HUES48 (cell line): ENCODE results near the gene DIAPH1.

Source experiments
- H3K27ac ChIP-seq: one replicate; pipeline ENCODE4 v1.7.0; 2013; ENCODE audit warnings: low read depth, low read length, inconsistent platforms
- H3K27me3 ChIP-seq: 2 replicates; pipeline ENCODE4 v1.6.1; 2013; ENCODE audit warnings: mild to moderate bottlenecking, low read length; ENCODE audit not compliant: control insufficient read depth, insufficient read depth
- H3K36me3 ChIP-seq: 2 replicates; pipeline ENCODE4 v1.6.1; 2013; ENCODE audit warnings: low read length; ENCODE audit not compliant: control insufficient read depth, insufficient read depth
- H3K4me1 ChIP-seq: 2 replicates; pipeline ENCODE4 v1.6.1; 2013; ENCODE audit warnings: mild to moderate bottlenecking, low read length; ENCODE audit not compliant: control insufficient read depth, insufficient read depth
- H3K4me3 ChIP-seq: 2 replicates; pipeline ENCODE4 v1.5.1; 2013; ENCODE audit warnings: mild to moderate bottlenecking, low read depth, low read length
- H3K9ac ChIP-seq: 2 replicates; pipeline ENCODE4 v1.6.1; 2013; ENCODE audit warnings: mild to moderate bottlenecking, low read depth, low read length, moderate library complexity
- H3K9me3 ChIP-seq: 2 replicates; pipeline ENCODE4 v1.6.1; 2013; ENCODE audit warnings: low read length; ENCODE audit not compliant: control insufficient read depth, insufficient read depth

DIAPH1 gene

DNA sequence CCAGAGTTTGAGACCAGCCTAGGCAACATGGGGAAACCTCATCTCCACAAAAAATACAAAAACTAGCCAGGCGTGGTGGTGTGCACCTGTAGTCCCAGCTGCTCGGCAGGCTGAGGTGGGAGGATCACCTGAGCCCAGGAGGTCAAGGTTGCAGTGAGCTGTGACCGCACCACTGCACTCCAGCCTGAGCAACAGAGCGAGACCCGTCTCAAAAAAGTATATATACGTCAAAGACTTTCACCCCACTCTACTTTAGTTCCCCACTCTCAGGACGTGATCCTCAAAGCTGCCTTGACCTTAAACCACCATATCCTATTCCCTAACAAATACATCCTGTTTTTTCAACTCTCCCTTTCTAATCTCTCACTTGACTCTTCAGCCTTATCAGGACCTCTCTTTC lies 88.9 kb downstream of the DIAPH1 start:
- Histone ChIP-seq H3K4me3 (no peak overlapping the region), H3K36me3 (peaks cover 73% of the 10 kb centered on the region), H3K9me3 (no peaks in the 10 kb centered on the region), H3K27ac (no peak overlapping the region), H3K27me3 (no peaks in the 10 kb centered on the region), H3K4me1 (peaks cover 10% of the 10 kb centered on the region; the same call in 1 of the 2 replicates), H3K9ac (no peak overlapping the region)

DNA sequence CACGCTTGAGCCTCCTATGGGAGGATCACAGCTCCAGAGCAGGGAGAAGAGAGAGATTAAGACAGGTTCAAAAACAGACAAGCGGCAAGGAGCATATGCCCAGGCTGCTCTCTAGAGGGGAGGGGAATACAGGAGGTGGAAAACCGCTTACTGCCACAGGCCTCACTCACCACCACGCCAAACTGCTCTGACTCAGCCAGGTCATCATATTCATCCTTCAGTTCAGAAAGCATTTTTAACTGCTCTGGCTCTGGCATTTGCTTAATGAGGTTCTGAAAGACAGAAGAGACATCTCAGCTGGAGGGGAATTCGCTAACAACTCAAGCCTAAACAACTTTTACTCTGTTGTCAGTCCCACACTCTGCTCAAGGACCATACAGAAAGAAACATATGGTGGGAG lies 89.8 kb downstream of the DIAPH1 start:
- Histone ChIP-seq H3K27ac (no peak overlapping the region), H3K4me3 (no peak overlapping the region), H3K9me3 (no peaks in the 10 kb centered on the region), H3K27me3 (no peaks in the 10 kb centered on the region), H3K9ac (no peak overlapping the region), H3K36me3 (peaks cover 66% of the 10 kb centered on the region), H3K4me1 (peaks cover 16% of the 10 kb centered on the region)

DNA sequence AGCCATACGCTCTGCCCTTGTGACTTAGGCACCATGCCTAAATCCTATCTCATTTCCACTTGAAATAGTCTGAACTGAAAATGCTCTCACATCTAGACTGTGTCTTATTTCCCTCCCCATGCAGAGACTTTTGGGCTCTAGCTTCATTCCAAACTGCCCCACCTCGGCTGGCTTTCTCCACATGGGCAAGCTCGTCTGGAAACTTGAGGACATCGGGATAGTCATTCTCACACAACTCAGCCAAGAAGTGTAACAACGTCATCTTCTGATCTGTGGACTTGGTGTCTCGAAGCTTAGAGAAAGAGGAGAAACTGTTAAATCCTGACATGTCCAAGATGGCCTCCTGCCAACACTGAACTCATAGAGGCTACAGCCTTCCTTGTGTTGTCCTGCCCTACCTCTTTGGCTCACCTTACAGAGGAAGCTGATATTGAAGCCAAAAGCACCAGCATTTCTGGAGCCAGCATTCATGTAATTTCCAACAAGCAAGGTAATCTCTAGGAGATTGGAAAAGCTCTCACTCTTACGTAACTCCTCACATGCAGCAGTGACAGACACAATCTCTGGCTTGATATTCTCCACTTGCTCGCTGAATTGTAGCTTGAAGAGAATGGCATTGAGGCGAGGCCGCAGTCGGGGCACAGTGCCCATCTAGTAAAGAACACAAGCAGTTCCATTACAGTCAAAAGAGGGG lies 90.4 kb downstream of the DIAPH1 start:
- peaks cover 18% of the 10 kb centered on the region for H3K4me1 ChIP-seq
- H3K9me3 ChIP-seq = no peaks in the 10 kb centered on the region
- H3K36me3 ChIP-seq = peaks cover 66% of the 10 kb centered on the region
- no peak overlapping the region for H3K4me3 ChIP-seq
- H3K27me3 ChIP-seq = no peaks in the 10 kb centered on the region
- H3K9ac ChIP-seq = no peak overlapping the region
- H3K27ac ChIP-seq = no peak overlapping the region

DNA sequence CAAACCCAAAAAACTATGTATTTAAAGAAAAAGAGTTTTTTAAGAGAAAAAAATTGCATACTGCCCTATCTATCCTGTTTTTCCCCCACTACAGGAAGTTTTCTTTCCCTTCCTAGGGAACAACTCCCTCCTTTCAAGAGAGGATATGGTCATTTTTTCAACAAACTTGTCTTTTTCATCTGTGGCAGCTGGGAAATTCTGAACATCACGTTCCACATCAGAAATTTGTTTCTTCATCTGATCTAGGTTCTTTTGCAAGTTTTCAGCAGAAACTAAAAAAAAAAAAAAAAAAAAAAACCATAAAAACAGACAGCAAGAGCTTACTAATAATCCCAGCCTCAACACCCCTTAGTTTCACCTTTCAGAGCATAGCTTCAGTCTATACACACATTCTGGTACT lies 91.4 kb downstream of the DIAPH1 start:
- H3K27ac ChIP-seq = no peak overlapping the region
- H3K4me3 ChIP-seq = no peak overlapping the region
- H3K27me3 ChIP-seq = no peaks in the 10 kb centered on the region
- no peaks in the 10 kb centered on the region for H3K9me3 ChIP-seq
- no peak overlapping the region for H3K9ac ChIP-seq
- H3K4me1 ChIP-seq = peaks cover 18% of the 10 kb centered on the region
- peaks cover 66% of the 10 kb centered on the region for H3K36me3 ChIP-seq

DNA sequence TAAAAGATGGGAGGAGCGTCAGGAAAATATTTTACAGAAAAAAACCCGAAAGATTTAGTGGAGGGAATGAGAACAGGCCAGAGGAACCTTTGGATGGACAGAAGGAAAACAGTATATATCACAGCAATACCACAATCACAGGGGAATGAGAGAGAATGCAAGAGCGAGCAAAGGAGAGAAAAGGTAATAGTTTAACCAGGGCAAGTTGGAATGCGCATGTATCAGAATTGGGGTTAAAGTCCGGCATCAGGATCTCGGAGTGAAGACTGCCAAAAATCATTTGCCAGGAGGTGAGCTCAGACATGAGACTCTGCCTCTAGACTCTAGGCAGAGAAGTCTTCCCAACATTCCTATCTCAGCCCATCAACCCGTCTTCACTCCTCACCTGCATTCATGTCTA lies 93.1 kb downstream of the DIAPH1 start:
- peak overlapping the region; percentile 76 for H3K27ac ChIP-seq
- no peaks in the 10 kb centered on the region for H3K9me3 ChIP-seq
- H3K27me3 ChIP-seq = no peaks in the 10 kb centered on the region
- peaks cover 79% of the 10 kb centered on the region for H3K36me3 ChIP-seq
- H3K4me1 ChIP-seq = peaks cover 18% of the 10 kb centered on the region
- H3K9ac ChIP-seq = no peak overlapping the region
- no peak overlapping the region for H3K4me3 ChIP-seq

DNA sequence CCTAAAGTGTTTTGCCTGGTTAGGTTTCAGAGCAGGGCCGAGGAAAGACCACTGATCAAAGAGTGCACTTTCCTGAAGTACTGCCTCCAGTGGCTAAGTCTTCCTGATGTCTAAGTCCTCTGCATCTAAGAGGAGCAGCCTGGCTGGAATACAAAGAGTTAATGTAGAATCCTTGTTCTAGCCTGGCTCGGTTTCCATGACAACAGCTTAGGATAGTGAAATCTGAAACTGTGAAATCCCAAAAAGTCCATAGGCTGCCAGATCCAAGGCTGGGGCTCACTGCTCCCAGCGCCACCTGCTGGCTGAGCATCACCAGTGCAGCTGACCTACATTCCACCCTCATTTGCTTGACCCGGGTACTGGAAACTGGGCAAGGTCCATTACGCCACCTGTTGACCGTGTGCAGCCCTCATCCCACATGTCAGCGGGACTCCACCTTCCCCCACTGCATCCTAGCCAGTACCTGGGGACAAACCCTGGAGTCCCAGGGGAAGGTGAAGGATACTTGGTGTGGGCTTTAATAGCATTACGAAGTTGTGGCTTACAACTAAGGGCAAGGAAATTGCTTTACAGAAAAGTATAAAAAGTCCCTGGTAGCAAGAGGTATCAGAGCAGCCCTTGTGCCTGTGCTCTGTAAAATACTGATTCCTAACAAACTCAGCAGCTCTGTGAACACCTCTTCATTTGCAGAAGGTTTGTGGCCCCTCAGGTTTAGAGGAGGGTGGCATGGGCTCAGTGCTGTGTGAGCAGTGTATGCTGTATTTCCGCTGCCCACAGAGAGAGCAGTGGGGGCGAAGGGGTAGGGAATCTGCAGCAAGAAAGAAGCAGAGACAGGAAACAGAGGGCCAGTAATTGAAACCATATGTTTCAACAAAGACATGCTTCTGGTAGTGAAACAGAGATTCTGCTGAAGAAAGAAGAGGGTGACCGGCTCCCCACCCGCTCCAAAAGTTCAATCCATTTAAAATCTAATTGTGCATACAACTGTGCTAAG lies 93.9 kb downstream of the DIAPH1 start:
- Histone ChIP-seq H3K9me3 (no peaks in the 10 kb centered on the region), H3K36me3 (peaks cover 85% of the 10 kb centered on the region), H3K4me3 (no peak overlapping the region), H3K27ac (peak overlapping the region; percentile 76), H3K4me1 (peaks cover 18% of the 10 kb centered on the region), H3K9ac (no peak overlapping the region), H3K27me3 (no peaks in the 10 kb centered on the region)

DNA sequence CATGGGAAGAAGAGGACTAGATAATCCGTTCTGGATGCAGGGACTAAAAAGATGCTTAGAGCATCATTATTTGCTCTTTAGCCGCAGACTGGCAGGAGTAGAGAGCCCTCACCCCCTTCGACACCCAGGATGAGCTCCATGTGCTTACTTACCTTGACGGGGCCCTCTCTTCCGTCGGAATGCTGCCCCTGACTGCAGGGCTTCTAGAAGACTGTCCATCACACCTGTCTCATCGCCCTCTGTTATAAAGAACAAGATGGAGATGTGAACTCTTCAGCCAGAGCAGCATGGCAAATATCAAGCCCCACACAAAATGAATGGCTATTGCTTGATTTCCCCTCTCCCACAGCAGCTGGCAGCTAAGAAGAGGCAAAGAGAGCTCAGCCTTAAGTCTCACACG lies 94.8 kb downstream of the DIAPH1 start:
- Histone ChIP-seq H3K27me3 (no peaks in the 10 kb centered on the region), H3K36me3 (peaks cover 85% of the 10 kb centered on the region), H3K9me3 (no peaks in the 10 kb centered on the region), H3K4me1 (peaks cover 18% of the 10 kb centered on the region), H3K27ac (no peak overlapping the region), H3K9ac (no peak overlapping the region), H3K4me3 (no peak overlapping the region)

DNA sequence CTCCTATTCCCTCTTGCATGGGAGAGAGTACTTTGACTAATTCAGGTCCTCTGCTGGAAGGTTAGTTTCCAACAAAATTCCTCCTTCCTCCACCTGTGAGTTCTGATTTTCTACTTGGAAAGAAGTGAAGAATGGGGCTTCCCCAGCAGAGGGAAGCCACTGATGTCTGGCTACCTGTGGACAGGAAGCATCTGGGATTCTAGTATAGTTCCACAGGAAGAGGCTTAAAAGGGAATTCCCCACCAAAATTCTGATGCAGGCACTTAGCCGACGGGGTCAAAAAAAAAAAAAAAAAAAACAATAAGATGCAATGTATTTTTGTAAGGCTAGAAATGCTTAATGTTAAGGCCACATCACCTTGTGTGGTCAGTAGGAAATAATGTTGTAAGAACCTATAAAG lies 96.5 kb downstream of the DIAPH1 start:
- Histone ChIP-seq H3K27me3 (no peaks in the 10 kb centered on the region), H3K9me3 (no peaks in the 10 kb centered on the region), H3K4me1 (peaks cover 18% of the 10 kb centered on the region), H3K36me3 (peaks cover 74% of the 10 kb centered on the region), H3K9ac (no peak overlapping the region), H3K27ac (peak overlapping the region; percentile 43), H3K4me3 (no peak overlapping the region)

DNA sequence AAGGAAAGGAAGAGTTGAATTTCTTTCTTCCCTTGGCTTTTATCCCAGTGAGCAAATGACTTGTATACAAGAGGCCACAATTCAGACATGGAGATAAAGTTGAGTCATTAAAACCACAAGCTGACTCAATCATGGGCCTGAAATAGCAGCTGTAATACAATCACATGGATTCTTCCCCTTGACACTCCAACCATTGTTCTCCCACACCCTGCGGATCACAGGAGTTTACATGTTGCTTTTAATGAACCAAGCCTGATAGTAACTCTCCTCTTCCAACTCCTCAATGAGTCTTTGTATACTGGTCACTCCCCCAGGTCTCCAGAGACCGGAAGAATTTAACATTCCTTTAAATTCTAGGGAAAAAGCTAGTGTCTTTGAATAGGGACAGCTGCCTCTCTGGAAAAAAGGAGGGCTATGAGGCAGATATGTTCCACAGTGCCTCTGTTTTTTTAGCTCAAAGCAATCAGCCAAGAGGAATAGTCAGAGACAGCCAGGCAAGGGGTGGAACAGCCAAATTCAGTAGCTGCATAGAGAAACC lies 97.5 kb downstream of the DIAPH1 start:
- H3K4me3 ChIP-seq = no peak overlapping the region
- peaks cover 74% of the 10 kb centered on the region for H3K36me3 ChIP-seq
- no peak overlapping the region for H3K9ac ChIP-seq
- no peaks in the 10 kb centered on the region for H3K9me3 ChIP-seq
- H3K27ac ChIP-seq = peak overlapping the region; percentile 43
- no peaks in the 10 kb centered on the region for H3K27me3 ChIP-seq
- H3K4me1 ChIP-seq = peaks cover 18% of the 10 kb centered on the region

DNA sequence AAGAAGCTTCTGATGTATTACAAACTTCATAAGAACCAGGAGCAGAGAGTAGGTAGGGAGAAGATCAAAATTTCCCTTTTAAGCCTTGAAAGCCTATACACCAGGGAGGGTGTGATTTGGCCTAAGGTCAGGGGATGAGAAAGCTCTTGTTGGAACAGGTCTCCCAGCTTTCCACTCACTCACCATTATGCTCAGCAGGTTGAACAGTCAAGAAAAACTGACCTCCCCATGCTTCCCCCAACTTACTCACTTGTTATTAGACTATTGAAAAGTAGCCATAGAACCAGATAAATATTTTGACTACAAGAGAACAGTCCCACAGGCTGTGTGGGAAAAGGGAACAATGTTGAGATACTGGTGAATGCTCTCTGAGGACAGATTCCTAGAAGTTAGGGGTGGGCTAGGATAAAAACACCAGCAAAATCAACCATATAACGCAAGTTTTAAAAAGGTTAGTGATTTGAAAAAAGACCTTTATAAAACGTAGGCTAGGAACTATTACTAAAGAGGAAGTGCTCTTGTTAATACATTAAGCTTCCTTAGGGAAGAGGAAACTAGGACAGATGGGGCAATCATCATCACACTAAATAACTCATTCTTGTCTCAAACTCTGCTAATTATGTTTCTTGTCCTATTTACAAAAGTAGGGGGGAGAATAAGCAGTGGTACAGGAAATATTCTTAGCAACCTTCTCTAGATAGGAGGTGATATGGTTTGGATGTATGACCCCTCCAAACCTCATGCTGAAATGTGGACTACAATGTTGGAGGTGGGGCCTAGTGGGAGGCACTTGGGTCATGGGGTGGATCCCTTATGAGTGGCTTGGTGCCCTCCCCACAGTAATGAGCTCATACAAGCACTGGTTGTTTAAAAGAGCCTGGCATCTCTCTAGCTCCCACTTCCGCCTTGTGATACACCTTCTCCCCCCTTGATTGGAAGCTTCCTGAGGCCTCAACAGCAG lies 98.9 kb downstream of the DIAPH1 start:
- no peak overlapping the region for H3K27ac ChIP-seq

More for the DNA sequence above, 98.9 kb downstream of the DIAPH1 start:
- no peaks in the 10 kb centered on the region for H3K9me3 ChIP-seq
- no peaks in the 10 kb centered on the region for H3K27me3 ChIP-seq
- peaks cover 69% of the 10 kb centered on the region for H3K36me3 ChIP-seq
- no peak overlapping the region for H3K4me3 ChIP-seq
- no peak overlapping the region for H3K9ac ChIP-seq
- H3K4me1 ChIP-seq = peaks cover 13% of the 10 kb centered on the region
